ENCODE data around the gene ABCF2. TPM values are rescaled to one million over a fixed set of nuclear protein-coding genes. Genes with fewer than 3 reads are reported as not detected.

The ABCF2 gene
- total RNA-seq, 4 donors from 2014 or later = 27.0 to 44.7 (median 40.5) TPM

DNA sequence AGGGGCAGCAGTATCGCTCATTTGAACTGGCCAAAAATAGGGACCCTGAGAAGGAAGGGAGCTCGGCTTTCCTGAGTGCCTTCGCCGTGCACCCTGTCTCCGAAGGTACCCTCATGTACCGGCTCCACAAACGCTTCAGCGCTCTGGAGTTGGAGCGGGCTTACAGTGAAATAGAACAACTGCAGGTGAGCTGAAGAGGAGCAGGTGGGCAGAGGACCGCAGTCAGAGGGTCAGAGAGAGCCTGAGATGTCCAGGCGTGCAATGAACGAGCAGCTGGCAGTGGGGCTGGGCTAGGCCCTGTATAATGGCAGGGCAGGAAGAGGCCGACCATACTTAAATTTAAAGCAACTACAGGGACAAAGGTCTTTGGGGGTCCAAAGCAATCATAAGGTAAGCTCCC is 9.4 kb upstream of the ABCF2 start:
- Histone ChIP-seq H3K9me3 (no peaks in the 10 kb centered on the region), H3K4me1 (peaks cover 16 to 36% (median 18%) of the 10 kb centered on the region in 3 donors), H3K36me3 (peaks cover 23 to 70% (median 28%) of the 10 kb centered on the region in 3 donors), H3K4me3 (no peak overlapping the region), H3K27ac (no peak overlapping the region), H3K27me3 (no peaks in the 10 kb centered on the region)
- DNase-seq = no peak
- TF ChIP-seq POLR2A (IDR thresholded peaks at IDR 0.05) = no peak
- TF ChIP-seq, protein P1, sequence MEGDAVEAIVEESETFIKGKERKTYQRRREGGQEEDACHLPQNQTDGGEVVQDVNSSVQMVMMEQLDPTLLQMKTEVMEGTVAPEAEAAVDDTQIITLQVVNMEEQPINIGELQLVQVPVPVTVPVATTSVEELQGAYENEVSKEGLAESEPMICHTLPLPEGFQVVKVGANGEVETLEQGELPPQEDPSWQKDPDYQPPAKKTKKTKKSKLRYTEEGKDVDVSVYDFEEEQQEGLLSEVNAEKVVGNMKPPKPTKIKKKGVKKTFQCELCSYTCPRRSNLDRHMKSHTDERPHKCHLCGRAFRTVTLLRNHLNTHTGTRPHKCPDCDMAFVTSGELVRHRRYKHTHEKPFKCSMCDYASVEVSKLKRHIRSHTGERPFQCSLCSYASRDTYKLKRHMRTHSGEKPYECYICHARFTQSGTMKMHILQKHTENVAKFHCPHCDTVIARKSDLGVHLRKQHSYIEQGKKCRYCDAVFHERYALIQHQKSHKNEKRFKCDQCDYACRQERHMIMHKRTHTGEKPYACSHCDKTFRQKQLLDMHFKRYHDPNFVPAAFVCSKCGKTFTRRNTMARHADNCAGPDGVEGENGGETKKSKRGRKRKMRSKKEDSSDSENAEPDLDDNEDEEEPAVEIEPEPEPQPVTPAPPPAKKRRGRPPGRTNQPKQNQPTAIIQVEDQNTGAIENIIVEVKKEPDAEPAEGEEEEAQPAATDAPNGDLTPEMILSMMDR (IDR thresholded peaks at IDR 0.05) = no peak
- WGBS, 2 donors = 84 to 87% methylated on average over 5 to 9 of the region's 13 CpGs
- intact Hi-C loops (cut with DNase I) = no loop called here

DNA sequence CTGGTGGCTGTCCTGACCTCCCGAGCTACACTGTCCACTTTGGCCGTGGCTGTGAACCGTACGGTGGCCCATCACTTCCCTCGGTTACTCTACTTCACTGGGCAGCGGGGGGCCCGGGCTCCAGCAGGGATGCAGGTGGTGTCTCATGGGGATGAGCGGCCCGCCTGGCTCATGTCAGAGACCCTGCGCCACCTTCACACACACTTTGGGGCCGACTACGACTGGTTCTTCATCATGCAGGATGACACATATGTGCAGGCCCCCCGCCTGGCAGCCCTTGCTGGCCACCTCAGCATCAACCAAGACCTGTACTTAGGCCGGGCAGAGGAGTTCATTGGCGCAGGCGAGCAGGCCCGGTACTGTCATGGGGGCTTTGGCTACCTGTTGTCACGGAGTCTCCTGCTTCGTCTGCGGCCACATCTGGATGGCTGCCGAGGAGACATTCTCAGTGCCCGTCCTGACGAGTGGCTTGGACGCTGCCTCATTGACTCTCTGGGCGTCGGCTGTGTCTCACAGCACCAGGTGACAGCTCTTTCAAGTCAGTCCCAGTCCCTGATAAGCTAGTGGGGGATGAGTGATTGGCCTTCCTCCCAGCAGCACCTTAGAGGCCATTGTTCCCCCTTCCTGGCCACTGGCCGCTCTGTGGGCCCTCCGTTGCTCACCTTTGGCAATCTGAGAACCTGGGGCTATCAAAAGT is 8.2 kb upstream of the ABCF2 start:
- Histone ChIP-seq H3K36me3 (peaks cover 23 to 58% (median 28%) of the 10 kb centered on the region in 3 donors), H3K27ac (no peak overlapping the region), H3K27me3 (no peaks in the 10 kb centered on the region), H3K4me3 (no peak overlapping the region), H3K9me3 (no peaks in the 10 kb centered on the region), H3K4me1 (peaks cover 16 to 37% (median 18%) of the 10 kb centered on the region in 3 donors)
- intact Hi-C loops (cut with DNase I) = no loop called here
- DNase-seq = no peak
- no peak for TF ChIP-seq POLR2A (IDR thresholded peaks at IDR 0.05)
- TF ChIP-seq, protein P1 (IDR thresholded peaks at IDR 0.05) = no peak
- WGBS, 2 donors = 89 to 91% methylated on average over 7 to 14 of the region's 28 CpGs

DNA sequence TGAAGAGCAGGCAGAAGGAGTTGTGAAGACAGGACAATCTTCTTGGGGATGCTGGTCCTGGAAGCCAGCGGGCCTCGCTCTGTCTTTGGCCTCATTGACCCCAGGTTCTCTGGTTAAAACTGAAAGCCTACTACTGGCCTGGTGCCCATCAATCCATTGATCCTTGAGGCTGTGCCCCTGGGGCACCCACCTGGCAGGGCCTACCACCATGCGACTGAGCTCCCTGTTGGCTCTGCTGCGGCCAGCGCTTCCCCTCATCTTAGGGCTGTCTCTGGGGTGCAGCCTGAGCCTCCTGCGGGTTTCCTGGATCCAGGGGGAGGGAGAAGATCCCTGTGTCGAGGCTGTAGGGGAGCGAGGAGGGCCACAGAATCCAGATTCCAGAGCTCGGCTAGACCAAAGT is 6.8 kb upstream of the ABCF2 start:
- H3K4me1 ChIP-seq = peaks cover 16 to 37% (median 18%) of the 10 kb centered on the region in 3 donors
- no peaks in the 10 kb centered on the region for H3K27me3 ChIP-seq
- H3K4me3 ChIP-seq = peak overlapping the region in 3 of 4 donors; percentile 81 to 100 (median 91)
- TF ChIP-seq, protein P1 (IDR thresholded peaks at IDR 0.05) = no peak
- no peak for TF ChIP-seq POLR2A (IDR thresholded peaks at IDR 0.05)
- peaks cover 19 to 44% (median 28%) of the 10 kb centered on the region in 3 donors for H3K36me3 ChIP-seq
- 67 to 93% methylated on average over 2 to 3 of the region's 9 CpGs for whole genome bisulfite sequencing, 2 donors
- peak overlapping the region in 1 of 4 donors; percentile 87 for H3K27ac ChIP-seq
- H3K9me3 ChIP-seq = no peaks in the 10 kb centered on the region
- DNase-seq = no peak
- intact Hi-C loops (cut with DNase I) = no loop called here

DNA sequence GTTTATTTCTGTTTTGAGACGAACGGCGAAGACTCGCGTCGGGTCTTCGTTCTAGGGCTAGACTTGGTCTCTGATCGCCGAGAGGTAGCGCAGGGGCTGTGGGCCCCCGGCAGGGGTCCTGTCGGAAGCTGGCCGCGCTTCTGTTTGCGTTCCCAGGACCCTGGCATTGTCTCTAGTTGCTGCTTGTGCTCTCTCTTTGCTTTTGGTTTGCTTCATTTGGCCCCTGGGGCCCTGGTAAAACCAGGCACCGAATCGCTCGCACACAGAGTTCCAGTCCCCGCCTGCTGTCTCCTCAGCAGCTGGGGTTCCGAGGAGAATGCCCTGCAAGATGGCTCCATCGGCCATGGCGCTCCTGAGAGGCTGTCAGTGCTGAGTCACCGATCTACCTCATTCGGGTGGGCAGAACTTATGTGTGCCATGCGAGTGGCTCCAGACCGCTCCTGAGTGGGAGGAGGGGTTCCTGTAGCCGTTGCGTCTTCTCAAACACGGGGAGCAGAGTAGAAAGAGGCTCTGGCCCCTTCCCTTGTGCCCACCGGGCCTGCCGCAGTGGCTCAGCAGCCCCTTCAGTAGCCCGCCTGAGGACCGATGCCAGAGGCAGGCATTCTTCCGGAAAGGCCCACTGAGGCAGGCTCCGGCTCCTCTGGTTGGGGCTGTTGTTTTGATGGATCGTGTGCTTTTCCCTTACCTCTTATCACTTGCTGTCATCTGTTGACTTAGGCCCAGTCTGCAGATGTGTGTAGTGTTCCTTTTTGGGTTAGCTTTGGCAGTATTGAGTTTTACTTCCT is 6.1 kb upstream of the ABCF2 start:
- H3K27ac ChIP-seq = peak overlapping the region; percentile 85 to 90 (median 87)
- TF ChIP-seq, protein P1 (IDR thresholded peaks at IDR 0.05) = no peak
- no peak for TF ChIP-seq POLR2A (IDR thresholded peaks at IDR 0.05)
- no peak for DNase-seq
- intact Hi-C loops (cut with DNase I) = no loop called here
- H3K36me3 ChIP-seq = peaks cover 13 to 37% (median 25%) of the 10 kb centered on the region in 3 donors
- no peaks in the 10 kb centered on the region for H3K27me3 ChIP-seq
- peak overlapping the region; percentile 81 to 100 (median 94) for H3K4me3 ChIP-seq
- H3K4me1 ChIP-seq = peaks cover 18 to 43% (median 19%) of the 10 kb centered on the region in 3 donors
- 5 to 17% methylated on average over 12 to 15 of the region's 36 CpGs for WGBS, 2 donors
- no peaks in the 10 kb centered on the region for H3K9me3 ChIP-seq
